Astrocyte of the cerebellum (primary cell): ENCODE measurements around the gene CTIF.

ENCODE experiments used
- DNase-seq: peaks from one replicate; pipeline ENCODE4 v3.0.0-alpha.2; 2011; ENCODE audit warnings: low read depth
- H3K4me3 ChIP-seq: 2 replicates; pipeline ENCODE4 v1.5.1; 2011; ENCODE audit warnings: mild to moderate bottlenecking, low read depth, low read length, moderate library complexity
- in situ Hi-C: cut with HindIII; loops from 2 replicates; pipeline ENCODE4 v1.10.0; 2017; ENCODE audit warnings: low sequenced_read_pairs
- TF ChIP-seq, protein P1 (sequence below): IDR thresholded peaks from 2 replicates; pipeline ENCODE4 v1.5.1; 2012; ENCODE audit warnings: low read length, low read depth, moderate library complexity, mild to moderate bottlenecking; ENCODE audit errors: missing control alignments

CTIF gene

GRCh38 chr18:48550101-48550729, 11.4 kb downstream of the CTIF start:
- TF ChIP-seq, protein P1, sequence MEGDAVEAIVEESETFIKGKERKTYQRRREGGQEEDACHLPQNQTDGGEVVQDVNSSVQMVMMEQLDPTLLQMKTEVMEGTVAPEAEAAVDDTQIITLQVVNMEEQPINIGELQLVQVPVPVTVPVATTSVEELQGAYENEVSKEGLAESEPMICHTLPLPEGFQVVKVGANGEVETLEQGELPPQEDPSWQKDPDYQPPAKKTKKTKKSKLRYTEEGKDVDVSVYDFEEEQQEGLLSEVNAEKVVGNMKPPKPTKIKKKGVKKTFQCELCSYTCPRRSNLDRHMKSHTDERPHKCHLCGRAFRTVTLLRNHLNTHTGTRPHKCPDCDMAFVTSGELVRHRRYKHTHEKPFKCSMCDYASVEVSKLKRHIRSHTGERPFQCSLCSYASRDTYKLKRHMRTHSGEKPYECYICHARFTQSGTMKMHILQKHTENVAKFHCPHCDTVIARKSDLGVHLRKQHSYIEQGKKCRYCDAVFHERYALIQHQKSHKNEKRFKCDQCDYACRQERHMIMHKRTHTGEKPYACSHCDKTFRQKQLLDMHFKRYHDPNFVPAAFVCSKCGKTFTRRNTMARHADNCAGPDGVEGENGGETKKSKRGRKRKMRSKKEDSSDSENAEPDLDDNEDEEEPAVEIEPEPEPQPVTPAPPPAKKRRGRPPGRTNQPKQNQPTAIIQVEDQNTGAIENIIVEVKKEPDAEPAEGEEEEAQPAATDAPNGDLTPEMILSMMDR = no peak
- DNase-seq = no peak
- no peak overlapping the region for H3K4me3 ChIP-seq
- in situ Hi-C loops = no loop called here

GRCh38 chr18:48551100-48551499, 12.3 kb downstream of the CTIF start:
- in situ Hi-C loops = no loop called here
- no peak overlapping the region for H3K4me3 ChIP-seq
- no peak for DNase-seq
- TF ChIP-seq, protein P1 = no peak

- DNase-seq = no peak
- TF ChIP-seq, protein P1 = no peak
- in situ Hi-C loops = no loop called here
- H3K4me3 ChIP-seq = no peak overlapping the region
Measured at GRCh38 chr18:48552130-48552529, 13.3 kb downstream of the CTIF start.

DNA sequence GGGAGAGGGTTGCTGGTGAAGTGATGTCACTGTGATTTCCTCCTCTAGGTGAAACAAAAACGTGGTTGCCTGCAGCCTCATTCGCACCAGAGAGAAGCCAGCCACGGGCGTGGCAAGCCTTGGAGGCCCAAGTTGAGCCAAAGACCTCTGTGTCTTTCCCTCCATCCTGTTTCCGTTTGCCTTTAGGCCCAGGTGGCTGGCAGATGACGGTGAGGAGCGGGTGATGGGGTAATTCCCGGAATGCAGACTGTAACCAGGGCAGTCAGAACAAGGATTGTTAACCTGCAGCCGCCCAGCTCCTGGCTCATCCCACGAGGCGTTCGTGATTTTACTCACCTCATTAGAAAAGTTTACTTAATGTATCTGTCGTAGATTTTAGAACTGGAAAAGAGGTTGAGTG, 14.4 kb downstream of the CTIF start:
- in situ Hi-C loops = no loop called here
- H3K4me3 ChIP-seq = no peak overlapping the region
- TF ChIP-seq, protein P1 = no peak
- DNase-seq = no peak

DNA sequence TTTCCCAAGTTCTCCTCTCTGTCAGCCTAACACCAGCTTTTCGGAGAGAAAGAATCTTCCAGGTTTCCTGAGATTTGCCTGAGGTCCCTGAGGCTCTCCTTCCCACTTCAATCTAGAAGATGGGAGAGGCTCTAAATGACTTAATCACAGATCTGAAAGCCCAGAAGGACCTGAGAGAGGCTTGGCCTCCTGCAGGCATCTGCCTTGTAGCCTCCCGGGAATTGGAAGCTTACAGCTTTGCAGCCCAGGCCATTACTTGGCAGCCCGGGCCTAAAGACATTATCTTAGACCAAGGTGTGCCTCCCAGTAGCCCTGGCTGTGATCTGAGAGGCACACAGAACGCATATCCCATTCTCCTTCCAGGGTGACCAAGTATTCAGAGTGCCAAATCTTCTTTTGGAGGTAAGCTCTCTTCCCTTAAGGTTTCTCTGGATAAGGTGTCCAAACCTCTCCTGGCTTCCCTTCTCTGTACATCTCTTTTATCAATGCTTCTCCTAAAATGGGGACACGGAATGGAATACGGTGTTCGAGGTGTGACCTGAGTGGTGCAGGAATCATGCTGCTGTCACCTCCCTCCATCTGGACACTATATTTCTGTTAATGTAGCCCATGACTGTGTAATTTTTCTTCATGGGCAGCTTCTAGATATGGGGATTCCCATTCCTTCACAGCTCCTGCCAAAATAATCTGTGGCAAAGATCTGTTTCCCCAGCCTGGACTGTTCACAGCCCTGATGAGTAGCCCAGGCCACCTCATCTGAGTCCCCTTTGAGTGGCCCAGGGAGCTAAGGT, 16.0 kb downstream of the CTIF start:
- TF ChIP-seq, protein P1 = no peak
- H3K4me3 ChIP-seq = no peak overlapping the region
- in situ Hi-C loops = no loop called here

GRCh38 chr18:48555465-48555995, 16.7 kb downstream of the CTIF start:
- TF ChIP-seq, protein P1 = no peak
- in situ Hi-C loops = no loop called here
- H3K4me3 ChIP-seq = no peak overlapping the region
- DNase-seq = no peak

More for the DNA sequence above, 16.0 kb downstream of the CTIF start:
- DNase-seq = no peak
